Measurements from ENCODE around the gene TDRD12.

GRCh38 chr19:32864318-32865007, 144.9 kb downstream of the TDRD12 start:
- TF ChIP-seq SUZ12 (IDR thresholded peaks at IDR 0.05; ENCODE audit: extremely low read depth, insufficient read depth, insufficient read length) (no peak), ZNF274 (IDR thresholded peaks at IDR 0.05; ENCODE audit: low read depth, low read length) (no peak), YY1 (IDR thresholded peaks at IDR 0.05; ENCODE audit: insufficient read depth, insufficient read length) (no peak)

All from NT2/D1 (cell line).